Measurements from ENCODE around the gene PLOD1.

PLOD1 gene

DNA sequence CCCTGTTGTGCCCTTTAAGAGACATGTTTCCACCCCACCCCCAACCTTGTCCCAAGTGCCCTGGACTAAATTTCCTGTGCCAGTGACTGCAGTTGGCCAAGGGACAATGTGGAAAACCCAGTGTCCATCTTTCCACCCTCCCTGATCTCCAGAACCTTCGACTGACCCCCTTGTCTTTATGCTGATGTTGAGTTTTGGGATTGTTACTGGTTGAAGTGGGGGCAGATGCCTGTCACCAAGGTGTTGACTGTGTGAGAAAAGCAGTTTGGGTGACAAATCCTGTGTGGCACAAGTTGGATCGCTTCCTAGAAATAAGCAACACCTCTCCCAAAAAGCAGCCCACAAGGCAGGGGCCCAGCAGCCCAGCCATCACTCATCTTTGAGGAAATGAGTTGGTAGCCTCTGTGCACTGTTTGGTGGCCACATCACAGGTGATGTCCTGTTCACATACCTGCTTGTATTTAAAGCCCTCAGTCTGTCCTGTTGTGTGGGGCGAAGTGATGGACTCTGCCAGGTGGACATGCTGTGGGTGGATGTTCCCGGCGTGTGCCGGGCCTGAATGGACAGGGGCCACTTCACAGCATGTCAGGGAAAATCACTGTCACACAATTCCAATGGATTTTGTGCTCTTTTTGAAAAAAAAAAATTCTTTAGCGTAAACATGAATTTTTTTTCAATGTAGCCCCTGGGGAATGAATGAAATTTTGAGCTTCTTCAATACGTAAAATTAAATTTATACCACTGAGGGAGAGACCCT lies 78.2 kb downstream of the PLOD1 start:
- no peak for DNase-seq (ENCODE audit: low read depth)
- TF ChIP-seq CTCF (IDR thresholded peaks at IDR 0.05; ENCODE audit: low read length, missing control alignments): no peak
- no peak overlapping the region for H3K4me3 ChIP-seq (replicated peaks; ENCODE audit: low read depth, low read length)

- peak; percentile 12 for TF ChIP-seq CTCF (IDR thresholded peaks at IDR 0.05; ENCODE audit: low read length, missing control alignments)
- no peak for DNase-seq (ENCODE audit: low read depth)
- H3K4me3 ChIP-seq (replicated peaks; ENCODE audit: low read depth, low read length): no peak overlapping the region
These were observed 79.8 kb downstream of the PLOD1 start for GRCh38 chr1:12014141-12014991.

DNA sequence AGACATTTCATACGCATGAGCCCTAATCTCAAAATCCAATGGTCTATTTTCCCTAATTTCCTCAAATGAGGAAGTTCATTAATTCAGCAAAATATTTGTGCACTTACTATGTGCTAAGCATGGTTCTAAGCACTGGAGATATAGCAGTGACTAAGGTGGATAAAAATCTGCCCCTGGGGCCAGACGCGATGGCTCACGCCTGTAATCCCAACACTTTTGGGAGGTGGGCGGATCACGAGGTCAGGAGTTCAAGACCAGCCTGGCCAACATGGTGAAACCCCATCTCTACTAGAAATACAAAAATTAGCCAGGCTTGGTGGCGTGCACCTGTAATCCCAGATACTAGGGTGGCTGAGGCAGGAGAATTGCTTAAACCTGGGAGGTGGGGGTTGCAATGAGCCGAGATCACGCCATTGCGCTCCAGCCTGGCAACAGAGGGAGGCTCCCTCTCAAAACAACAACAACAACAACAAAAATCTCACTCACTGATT lies 80.5 kb downstream of the PLOD1 start:
- no peak for TF ChIP-seq CTCF (IDR thresholded peaks at IDR 0.05; ENCODE audit: low read length, missing control alignments)
- DNase-seq (ENCODE audit: low read depth): no peak
- H3K4me3 ChIP-seq (replicated peaks; ENCODE audit: low read depth, low read length): no peak overlapping the region

DNA sequence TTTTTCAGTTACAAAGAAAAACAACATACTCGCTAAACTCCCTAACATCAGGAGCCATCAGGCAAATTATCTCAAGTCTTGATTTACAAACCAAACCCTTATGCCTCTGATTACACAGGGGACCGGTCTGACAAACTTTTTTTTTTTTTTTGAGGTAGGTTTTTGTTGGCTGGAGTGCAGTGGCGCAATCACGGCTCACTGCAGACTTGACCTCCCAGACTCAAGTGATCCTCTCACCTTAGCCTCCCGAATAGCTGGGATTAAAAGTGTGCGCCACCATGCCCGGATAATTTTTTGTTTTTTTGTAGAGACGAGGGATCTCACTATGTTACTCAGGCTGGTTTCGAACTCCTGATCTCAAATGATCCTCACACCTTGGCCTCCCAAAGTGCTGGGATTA lies 81.0 kb downstream of the PLOD1 start:
- DNase-seq (ENCODE audit: low read depth): no peak
- H3K4me3 ChIP-seq (replicated peaks; ENCODE audit: low read depth, low read length): no peak overlapping the region
- no peak for TF ChIP-seq CTCF (IDR thresholded peaks at IDR 0.05; ENCODE audit: low read length, missing control alignments)

- no peak for DNase-seq (ENCODE audit: low read depth)
- no peak overlapping the region for H3K4me3 ChIP-seq (replicated peaks; ENCODE audit: low read depth, low read length)
- no peak for TF ChIP-seq CTCF (IDR thresholded peaks at IDR 0.05; ENCODE audit: low read length, missing control alignments)
These were observed 81.7 kb downstream of the PLOD1 start for GRCh38 chr1:12016182-12016581.

- DNase-seq (ENCODE audit: low read depth): peak; percentile 35
- TF ChIP-seq CTCF (IDR thresholded peaks at IDR 0.05; ENCODE audit: low read length, missing control alignments): no peak
- H3K4me3 ChIP-seq (replicated peaks; ENCODE audit: low read depth, low read length): peak overlapping the region; percentile 87
These were observed 85.5 kb downstream of the PLOD1 start for GRCh38 chr1:12019858-12020509.
